Amniotic epithelial cell (primary cell): ENCODE measurements around the gene BPI.
"Not testable (repeated sequence)": the region's sequence is repeated elsewhere in the genome, so short reads cannot be mapped to it uniquely, and the experiment has no call there.

Experiments used
- DNase-seq: peaks from one replicate; pipeline ENCODE4 v3.0.0-alpha.2; 2010; ENCODE audit warnings: low read depth

The BPI gene

DNA sequence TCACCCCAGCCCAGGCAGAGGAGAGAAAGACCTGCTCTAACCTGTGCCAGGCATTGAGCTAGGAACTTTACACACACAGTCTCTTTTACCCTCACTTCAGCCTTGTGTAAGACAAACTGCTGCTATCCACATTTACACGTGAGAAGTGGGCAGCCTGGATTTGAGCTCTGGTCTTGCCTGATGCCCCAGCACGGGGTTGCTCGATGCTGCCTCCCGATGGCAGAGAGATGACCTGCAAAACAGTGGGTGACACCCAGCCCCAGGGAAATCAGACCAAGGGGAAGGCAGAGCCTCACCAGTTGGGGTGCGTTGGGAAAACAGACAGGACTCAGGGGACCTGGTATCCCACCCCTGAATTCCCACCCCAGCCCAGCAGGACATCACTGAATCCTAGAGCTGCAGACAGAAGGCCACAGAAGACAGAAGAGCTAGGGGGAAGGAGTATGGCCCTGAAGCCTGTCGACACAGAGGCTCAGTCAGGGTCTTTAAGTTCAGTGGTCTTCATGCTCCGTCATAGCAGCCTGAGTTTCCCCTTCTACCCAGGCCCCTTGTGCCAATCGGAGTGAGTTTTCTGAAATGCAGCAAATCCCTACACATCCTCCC lies 990 bp downstream of the BPI start:
- DNase-seq, result peak; percentile 40

- DNase-seq, result no peak
These were observed 1.6 kb downstream of the BPI start for GRCh38 chr20:38305541-38305940.

DNA sequence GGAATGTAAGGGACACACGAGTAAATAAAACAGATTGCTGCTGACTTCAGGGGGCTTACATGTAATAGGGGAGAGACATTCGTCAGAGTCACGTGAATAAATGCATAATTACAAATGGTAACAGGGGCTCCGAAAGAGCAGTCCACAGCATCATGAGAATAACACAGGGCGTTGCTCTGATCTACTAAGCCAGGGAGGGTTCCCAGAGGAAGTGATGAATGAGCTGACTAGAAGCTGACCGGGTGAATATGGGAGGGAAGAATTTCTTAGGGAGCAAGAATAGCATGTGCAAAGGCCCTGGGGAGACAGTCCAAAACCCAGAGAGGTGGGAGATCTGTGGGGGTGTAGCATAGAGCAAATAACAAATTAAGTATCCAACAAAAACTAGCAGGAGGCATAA lies 2.4 kb downstream of the BPI start:
- DNase-seq, result no peak

- DNase-seq, result peak; percentile 77
These were observed 3.6 kb downstream of the BPI start for GRCh38 chr20:38307371-38308046.

DNA sequence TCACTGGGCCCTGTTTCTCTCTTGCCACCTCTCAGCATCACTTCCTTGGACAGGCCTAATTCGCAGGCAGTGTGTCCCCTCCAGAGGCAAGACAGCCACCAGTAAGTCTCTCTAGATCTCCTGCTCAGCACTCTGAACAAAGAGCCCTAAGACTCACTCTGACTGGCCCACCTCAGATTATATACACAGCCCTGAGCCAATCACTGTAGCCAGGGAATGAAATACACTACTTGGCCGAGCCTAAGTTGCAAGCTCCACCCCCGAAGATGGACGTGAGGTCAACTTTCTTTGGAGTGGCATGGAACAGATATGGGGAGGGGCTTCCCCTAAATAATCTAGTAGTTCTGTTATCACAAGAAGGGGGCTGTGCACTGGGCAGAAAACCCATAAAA lies 4.1 kb downstream of the BPI start:
- DNase-seq, result peak; percentile 35

GRCh38 chr20:38308447-38308846 lies 4.5 kb downstream of the BPI start:
- no peak for DNase-seq

- no peak for DNase-seq
These were observed 7.1 kb downstream of the BPI start for GRCh38 chr20:38311091-38311490.

DNA sequence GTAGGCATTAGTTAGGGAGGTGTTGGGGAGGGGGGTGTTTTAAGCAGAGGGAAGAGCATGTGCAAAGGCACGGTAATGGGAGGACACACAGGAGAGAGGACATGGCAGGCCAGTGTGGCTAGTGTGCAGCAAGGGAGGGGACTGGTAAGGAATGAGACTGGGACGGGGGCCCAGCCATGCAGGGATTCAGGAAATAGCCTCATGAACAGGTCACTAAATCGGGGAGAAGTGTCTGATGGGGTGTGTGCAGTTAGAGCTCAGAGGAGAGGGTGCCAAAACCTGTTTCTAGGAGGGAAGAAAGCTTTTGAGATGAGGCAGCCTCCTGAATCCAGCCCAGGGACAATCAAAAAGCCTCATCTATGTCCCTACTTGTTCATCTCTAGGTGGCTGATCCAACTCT lies 7.5 kb downstream of the BPI start:
- DNase-seq, result no peak

- no peak for DNase-seq
These were observed 9.7 kb downstream of the BPI start for GRCh38 chr20:38313676-38314075.

- DNase-seq, result not testable (repeated sequence)
These were observed 10.4 kb downstream of the BPI start for GRCh38 chr20:38314350-38314749.

- DNase-seq, result no peak
These were observed 11.5 kb downstream of the BPI start for GRCh38 chr20:38315290-38315966.

GRCh38 chr20:38316341-38316740 lies 12.4 kb downstream of the BPI start:
- no peak for DNase-seq

- no peak for DNase-seq
These were observed 13.5 kb downstream of the BPI start for GRCh38 chr20:38317422-38317821.

DNA sequence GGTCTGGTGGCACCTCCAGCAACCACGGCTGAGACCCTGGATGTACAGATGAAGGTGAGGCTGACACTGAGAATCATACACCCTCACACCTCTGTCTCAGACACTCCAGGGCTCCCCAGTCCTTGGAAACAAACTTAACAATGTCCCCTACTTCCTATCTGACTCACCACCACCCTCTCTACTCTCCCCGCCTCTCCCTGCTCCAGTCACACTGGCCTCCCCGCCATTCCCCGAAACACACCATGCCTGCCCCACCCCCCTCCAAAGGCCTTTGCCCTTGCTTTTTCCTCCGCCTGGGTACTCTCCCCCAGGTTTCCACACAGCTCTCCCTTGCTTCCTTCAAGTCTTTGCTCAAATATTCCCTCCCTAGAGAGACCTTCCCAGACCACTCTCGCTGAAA lies 16.3 kb downstream of the BPI start:
- DNase-seq, result no peak

DNA sequence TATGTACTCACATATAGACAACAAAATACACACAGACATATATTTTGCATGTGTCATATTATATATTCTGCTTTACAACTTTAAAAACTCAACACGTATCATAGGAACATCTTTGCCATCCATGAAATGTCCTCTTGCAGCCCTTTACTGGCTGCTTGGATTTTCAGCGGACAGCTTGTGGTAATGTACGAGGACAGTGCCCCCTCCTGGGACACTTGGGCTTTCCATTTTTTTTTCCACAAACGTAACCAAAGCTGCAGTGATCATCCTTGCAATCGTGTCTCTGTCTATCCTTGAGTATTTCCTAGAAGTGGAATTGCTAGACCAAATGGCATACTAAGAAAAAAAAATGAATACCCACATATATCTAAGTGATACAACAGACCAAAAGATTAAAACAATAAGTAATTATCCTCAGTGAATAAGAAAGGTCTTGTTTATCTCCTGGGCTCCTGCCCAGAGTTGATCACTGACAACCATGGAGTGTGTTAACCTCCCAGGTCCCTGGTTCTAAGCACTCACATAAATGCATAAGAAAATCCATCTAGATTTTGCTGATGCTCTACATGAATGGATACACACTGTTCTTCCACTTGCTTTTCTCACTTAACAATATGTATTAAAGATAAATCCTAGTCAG lies 18.1 kb downstream of the BPI start:
- DNase-seq, result peak; percentile 60

GRCh38 chr20:38324159-38324558 lies 20.2 kb downstream of the BPI start:
- no peak for DNase-seq

DNA sequence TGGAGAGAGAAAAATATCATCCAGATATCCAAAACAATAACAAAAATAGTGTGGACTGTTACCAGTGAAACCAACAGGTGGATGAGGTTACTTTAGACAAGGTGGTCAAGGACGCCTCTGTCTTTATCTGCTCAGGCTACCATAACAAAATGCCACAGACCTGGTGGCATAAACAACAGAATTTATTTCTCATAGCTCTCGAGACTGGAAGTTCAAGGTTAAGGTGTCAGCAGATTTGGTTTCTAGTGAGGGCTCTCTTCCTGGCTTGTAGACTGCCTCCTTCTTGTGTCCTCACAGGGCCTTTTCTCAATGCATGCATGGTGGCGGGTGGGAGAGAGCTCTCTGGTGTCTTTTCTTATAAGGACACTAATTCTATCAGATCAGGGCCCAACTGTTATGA lies 21.2 kb downstream of the BPI start:
- no peak for DNase-seq

- no peak for DNase-seq
These were observed 21.9 kb downstream of the BPI start for GRCh38 chr20:38325905-38326304.

DNA sequence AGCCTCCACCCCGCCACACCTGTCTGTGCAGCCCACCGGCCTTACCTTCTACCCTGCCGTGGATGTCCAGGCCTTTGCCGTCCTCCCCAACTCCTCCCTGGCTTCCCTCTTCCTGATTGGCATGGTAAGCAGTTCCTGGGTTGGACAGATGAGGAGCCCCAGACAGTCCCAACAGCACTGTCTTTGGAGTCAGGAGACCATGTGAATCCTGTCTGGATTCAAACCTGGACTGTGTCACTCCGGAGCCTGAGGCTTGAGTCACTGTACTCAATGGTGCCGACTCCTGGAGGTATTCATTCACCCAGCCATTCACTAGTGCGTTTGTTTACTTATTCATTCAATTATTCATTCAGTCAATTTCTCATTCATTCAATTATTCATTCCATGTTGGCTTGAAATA lies 22.4 kb downstream of the BPI start:
- no peak for DNase-seq

DNA sequence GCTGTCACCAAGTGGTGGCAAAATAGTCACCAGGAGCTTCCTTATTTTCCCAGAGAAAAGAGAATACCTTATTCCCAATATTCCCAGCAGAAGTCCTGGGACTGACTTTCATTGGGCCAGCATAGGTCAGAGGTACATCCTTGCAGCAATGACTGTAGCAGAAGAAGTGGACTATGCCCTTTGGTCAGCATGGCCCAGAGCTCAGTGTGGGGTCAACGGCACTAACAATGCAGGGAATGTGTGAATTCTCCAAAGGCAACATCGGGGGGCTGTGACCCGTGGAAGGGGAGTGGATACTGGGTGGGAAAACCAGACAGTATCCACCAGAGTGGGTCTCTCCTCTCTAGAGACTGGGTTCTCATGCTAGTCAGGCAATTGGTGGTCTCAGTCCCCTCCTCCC lies 26.7 kb downstream of the BPI start:
- DNase-seq, result no peak

DNA sequence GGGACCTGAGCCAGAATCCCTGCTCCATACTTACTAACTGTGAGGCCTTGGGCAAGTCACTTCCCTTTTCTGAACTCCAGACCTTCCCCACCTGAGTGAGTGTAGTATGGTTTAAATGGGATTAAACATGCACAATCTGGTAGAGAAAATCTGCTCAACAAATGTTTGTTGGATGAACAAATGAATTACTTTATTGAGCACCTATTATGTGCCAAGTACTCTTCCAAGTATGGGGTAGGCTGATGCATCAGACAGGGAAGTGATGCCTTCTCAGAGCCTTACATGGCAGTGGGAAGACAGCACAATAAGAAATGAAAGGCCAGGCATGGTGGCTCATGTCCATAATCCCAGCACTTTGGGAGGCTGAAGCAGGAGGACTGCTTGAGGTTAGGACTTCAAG lies 27.3 kb downstream of the BPI start:
- no peak for DNase-seq

- no peak for DNase-seq
These were observed 27.9 kb downstream of the BPI start for GRCh38 chr20:38331814-38332213.

DNA sequence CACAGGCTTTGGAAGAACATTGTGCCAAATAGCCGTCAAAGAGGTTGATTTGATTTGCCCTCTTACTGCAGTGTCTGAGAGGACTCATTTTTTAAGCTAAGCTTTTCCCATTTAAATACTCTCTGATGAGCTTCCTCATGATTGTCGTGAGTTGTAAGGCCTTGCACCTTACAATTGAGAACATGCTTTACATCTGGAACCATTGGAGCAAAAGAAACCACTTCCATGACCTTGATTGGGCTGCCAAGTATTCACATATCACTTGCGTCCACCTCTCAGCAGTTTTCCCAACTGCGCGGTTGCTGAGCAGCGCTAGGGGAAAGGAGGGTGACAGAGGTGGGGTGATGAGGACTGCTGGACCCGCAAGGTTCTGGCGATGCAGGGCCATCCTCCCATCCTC lies 30.1 kb downstream of the BPI start:
- no peak for DNase-seq
